ENCODE measurements around the gene DHFR.

GRCh38 chr5:80688648-80689420 is 34.1 kb upstream of the DHFR start:
- no peak for TF ChIP-seq POLR2A (IDR thresholded peaks at IDR 0.05)
- TF ChIP-seq CTCF (IDR thresholded peaks at IDR 0.05), result no peak

Data from body of pancreas (tissue), 4 donors.